ENCODE results near the gene ARHGEF38. TPM values are rescaled to one million over a fixed set of nuclear protein-coding genes. Genes with fewer than 3 reads are reported as not detected.

Gene ARHGEF38
- polyA plus RNA-seq, 3 donors = not detected

DNA sequence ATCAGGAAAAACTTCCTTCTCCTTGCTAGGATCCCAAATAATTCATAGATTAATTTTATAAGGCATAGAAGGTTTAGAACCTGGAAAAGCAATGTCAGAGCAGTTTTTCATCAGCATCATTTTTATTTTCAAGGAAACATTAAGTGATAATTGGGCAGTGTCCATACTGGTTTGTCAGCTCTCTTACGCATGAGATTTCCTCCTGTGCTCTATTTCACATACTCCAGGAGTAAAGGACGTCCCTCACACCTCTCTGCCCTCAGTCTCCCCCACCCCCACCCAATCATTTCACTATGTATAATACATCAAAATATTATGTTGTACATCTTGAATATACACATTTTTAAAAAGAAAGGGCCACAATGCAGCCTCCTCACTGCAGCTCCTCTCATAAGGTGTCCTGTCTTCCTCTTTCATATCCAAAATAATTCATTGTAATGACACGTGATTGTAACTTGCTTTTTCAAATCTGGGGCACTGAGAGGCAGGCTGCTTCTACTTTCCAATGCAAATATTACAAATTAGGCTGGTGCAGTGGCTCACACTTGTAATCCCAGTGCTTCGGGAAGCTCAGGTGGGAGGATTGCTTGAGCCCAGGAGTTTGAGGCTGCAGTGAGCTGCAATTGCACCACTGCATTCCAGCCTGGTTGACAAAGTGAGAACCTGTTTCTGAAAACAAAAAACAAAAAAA, 34.4 kb downstream of the ARHGEF38 start:
- Histone ChIP-seq H3K36me3 (replicated peaks in 1 of 2; ENCODE audit: control insufficient read depth in 1 of 2, insufficient read depth in 2 of 2, low read length in 2 of 2) (no peaks in the 10 kb centered on the region), H3K4me2 (replicated peaks; ENCODE audit: extremely low read depth, low read length, poor library complexity, severe bottlenecking) (no peak overlapping the region), H3K4me3 (replicated peaks in 1 of 3; ENCODE audit: low read depth in 2 of 3, low read length in 3 of 3) (no peak overlapping the region), H3K4me1 (ENCODE audit: control insufficient read depth in 1 of 2, insufficient read depth in 2 of 2, low read length in 2 of 2) (no peaks in the 10 kb centered on the region), H3K9me3 (replicated peaks in 1 of 2; ENCODE audit: control insufficient read depth in 1 of 2, insufficient read depth in 1 of 2, low read length in 2 of 2) (no peaks in the 10 kb centered on the region), H3K9ac (ENCODE audit: insufficient read depth, low read length, poor library complexity, severe bottlenecking) (no peak overlapping the region), H2AFZ (ENCODE audit: insufficient read depth, low read depth, low read length, poor library complexity, severe bottlenecking) (no peak overlapping the region), H3K79me2 (ENCODE audit: insufficient read depth, low read length) (no peaks in the 10 kb centered on the region), H4K20me1 (ENCODE audit: insufficient read depth, low read length) (no peaks in the 10 kb centered on the region), H3K27ac (ENCODE audit: low read depth in 1 of 2, low read length in 2 of 2) (no peak overlapping the region), H3K27me3 (ENCODE audit: control insufficient read depth in 2 of 2, insufficient read depth in 2 of 2, low read length in 2 of 2) (no peaks in the 10 kb centered on the region)
- TF ChIP-seq, protein P1, sequence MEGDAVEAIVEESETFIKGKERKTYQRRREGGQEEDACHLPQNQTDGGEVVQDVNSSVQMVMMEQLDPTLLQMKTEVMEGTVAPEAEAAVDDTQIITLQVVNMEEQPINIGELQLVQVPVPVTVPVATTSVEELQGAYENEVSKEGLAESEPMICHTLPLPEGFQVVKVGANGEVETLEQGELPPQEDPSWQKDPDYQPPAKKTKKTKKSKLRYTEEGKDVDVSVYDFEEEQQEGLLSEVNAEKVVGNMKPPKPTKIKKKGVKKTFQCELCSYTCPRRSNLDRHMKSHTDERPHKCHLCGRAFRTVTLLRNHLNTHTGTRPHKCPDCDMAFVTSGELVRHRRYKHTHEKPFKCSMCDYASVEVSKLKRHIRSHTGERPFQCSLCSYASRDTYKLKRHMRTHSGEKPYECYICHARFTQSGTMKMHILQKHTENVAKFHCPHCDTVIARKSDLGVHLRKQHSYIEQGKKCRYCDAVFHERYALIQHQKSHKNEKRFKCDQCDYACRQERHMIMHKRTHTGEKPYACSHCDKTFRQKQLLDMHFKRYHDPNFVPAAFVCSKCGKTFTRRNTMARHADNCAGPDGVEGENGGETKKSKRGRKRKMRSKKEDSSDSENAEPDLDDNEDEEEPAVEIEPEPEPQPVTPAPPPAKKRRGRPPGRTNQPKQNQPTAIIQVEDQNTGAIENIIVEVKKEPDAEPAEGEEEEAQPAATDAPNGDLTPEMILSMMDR (IDR thresholded peaks at IDR 0.05) = no peak
- no peak for DNase-seq
- Mint-ChIP-seq H3K27ac (no peak overlapping the region), H3K4me1 (peaks cover 15% of the 10 kb centered on the region), H3K27me3 (ENCODE audit: low read depth in 3 of 3) (peaks cover 0 to 2% (median 0%) of the 10 kb centered on the region in 3 donors), H3K36me3 (no peaks in the 10 kb centered on the region), H3K4me3 (no peak overlapping the region), H3K9me3 (no peaks in the 10 kb centered on the region)
- WGBS (ENCODE audit: insufficient coverage) = 100% methylated on average over 1 of the region's 4 CpGs
- intact Hi-C loops (cut with micrococcal nuclease) = no loop called here

DNA sequence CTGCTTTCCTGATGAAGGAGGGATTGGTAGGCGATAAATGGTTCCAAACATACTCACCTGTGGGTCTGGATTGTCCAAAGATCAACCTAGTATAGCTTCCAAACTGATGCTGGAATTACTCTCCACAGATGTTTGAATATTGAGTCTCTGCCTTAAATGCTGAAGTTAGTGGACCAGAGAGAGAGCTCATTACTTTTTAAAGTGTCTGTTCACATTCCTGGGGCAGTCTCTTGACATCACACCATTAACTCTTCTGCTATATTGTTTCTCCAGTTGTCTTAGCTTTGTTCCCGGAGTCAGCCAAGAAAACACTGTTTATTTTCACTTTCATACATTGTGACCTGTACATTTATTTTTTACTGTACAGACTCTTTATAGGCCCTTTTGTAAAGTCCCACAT, 35.4 kb downstream of the ARHGEF38 start:
- intact Hi-C loops (cut with micrococcal nuclease) = no loop called here
- Mint-ChIP-seq H3K4me3 (no peak overlapping the region), H3K36me3 (no peaks in the 10 kb centered on the region), H3K4me1 (peaks cover 15% of the 10 kb centered on the region), H3K9me3 (no peaks in the 10 kb centered on the region), H3K27me3 (ENCODE audit: low read depth in 3 of 3) (peaks cover 0 to 2% (median 0%) of the 10 kb centered on the region in 3 donors), H3K27ac (no peak overlapping the region)
- Histone ChIP-seq H3K4me2 (replicated peaks; ENCODE audit: extremely low read depth, low read length, poor library complexity, severe bottlenecking) (no peak overlapping the region), H3K9me3 (replicated peaks in 1 of 2; ENCODE audit: control insufficient read depth in 1 of 2, insufficient read depth in 1 of 2, low read length in 2 of 2) (no peaks in the 10 kb centered on the region), H4K20me1 (ENCODE audit: insufficient read depth, low read length) (no peaks in the 10 kb centered on the region), H3K27me3 (ENCODE audit: control insufficient read depth in 2 of 2, insufficient read depth in 2 of 2, low read length in 2 of 2) (no peaks in the 10 kb centered on the region), H3K4me3 (replicated peaks in 1 of 3; ENCODE audit: low read depth in 2 of 3, low read length in 3 of 3) (no peak overlapping the region), H3K4me1 (ENCODE audit: control insufficient read depth in 1 of 2, insufficient read depth in 2 of 2, low read length in 2 of 2) (no peaks in the 10 kb centered on the region), H2AFZ (ENCODE audit: insufficient read depth, low read depth, low read length, poor library complexity, severe bottlenecking) (no peak overlapping the region), H3K79me2 (ENCODE audit: insufficient read depth, low read length) (no peaks in the 10 kb centered on the region), H3K9ac (ENCODE audit: insufficient read depth, low read length, poor library complexity, severe bottlenecking) (no peak overlapping the region), H3K36me3 (replicated peaks in 1 of 2; ENCODE audit: control insufficient read depth in 1 of 2, insufficient read depth in 2 of 2, low read length in 2 of 2) (no peaks in the 10 kb centered on the region), H3K27ac (ENCODE audit: low read depth in 1 of 2, low read length in 2 of 2) (no peak overlapping the region)
- TF ChIP-seq, protein P1 (IDR thresholded peaks at IDR 0.05) = no peak
- no peak for DNase-seq
- WGBS (ENCODE audit: insufficient coverage) = 100% methylated on average over 1 of the region's 2 CpGs

Data from CD14-positive monocyte (primary cell).